ENCODE measurements around the gene ACKR1.

ACKR1 gene

DNA sequence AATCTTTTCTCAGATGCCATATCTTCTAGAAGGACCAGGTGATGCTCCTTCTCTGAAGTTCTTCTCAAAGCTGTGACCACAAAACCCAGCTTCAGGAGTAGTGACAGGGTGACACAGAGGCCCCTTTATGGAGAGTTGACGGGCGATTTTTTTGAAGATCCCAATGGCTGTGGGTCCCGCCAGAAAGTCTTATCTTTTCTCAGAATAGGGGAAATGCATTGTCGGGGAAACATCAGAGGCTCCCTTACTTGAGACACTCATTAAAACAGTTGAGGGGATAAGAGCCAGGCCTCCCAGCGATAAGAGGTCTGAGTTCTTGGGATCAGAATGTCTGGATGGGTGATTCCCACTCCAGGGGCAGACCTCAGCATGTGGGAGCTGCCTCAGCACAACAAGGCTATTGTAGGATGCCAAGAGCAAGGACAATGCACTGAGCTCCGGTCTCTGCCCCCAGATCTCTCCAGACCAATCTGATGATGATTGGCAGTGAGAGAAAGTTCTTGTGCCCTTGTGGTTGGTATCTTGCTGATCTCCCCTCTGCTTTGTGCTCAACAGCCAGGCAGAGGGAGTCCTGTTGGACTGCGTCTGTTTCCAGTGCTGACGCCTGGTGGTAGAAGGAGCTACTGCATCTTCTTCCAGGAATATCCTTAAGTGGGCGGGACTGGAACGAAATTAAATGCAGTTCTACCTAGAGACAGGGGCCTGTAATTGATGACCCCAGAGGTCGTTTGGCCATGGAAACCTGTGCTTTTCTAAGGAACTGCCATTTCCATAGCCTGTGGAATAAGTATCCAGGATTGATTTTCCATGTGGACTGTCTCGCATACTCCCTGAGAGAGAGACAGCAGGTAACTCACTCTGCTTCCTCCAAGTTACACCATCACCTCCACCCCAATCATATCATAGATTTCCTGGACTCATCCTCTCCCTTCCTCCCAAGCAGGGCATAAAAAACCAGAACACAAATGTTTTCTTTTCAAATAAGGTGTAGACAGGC, 6.8 kb upstream of the ACKR1 start:
- peak; percentile 76 for TF ChIP-seq CTCF (IDR thresholded peaks at IDR 0.05; ENCODE audit: control extremely low read depth, extremely low read depth, low read depth, missing control alignments)
- ChIA-PET CTCF (interaction anchor here (0.7 to 7.4 kb wide), 24 partner anchors 9 to 1228 kb away, joined by 3 to 139 read pairs (median 4); no protein-coding TSS in a partner anchor), POLR2A (no interaction called here)
- DNase-seq (ENCODE audit: extremely low spot score) = peak; percentile 59

GRCh38 chr1:159199901-159200300, 4.8 kb upstream of the ACKR1 start:
- CTCF ChIA-PET = interaction anchor here (7.4 kb wide), 1 partner anchor 11 kb away, joined by 139 read pairs; no protein-coding TSS in a partner anchor
- POLR2A ChIA-PET = no interaction called here
- DNase-seq (ENCODE audit: extremely low spot score) = no peak
- TF ChIP-seq CTCF (IDR thresholded peaks at IDR 0.05; ENCODE audit: control extremely low read depth, extremely low read depth, low read depth, missing control alignments) = no peak

DNA sequence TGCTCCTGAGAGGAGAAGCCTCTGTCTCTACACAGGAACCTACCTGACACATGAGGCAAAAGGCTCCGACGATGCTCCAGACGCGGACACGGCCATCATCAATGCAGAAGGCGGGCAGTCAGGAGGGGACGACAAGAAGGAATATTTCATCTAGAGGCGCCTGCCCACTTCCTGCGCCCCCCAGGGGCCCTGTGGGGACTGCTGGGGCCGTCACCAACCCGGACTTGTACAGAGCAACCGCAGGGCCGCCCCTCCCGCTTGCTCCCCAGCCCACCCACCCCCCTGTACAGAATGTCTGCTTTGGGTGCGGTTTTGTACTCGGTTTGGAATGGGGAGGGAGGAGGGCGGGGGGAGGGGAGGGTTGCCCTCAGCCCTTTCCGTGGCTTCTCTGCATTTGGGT, 3.9 kb upstream of the ACKR1 start:
- POLR2A ChIA-PET = no interaction called here

GRCh38 chr1:159201642-159202041, 3.0 kb upstream of the ACKR1 start:
- no peak for TF ChIP-seq CTCF (IDR thresholded peaks at IDR 0.05; ENCODE audit: control extremely low read depth, extremely low read depth, low read depth, missing control alignments)
- CTCF ChIA-PET = interaction anchor here (1.0 to 5.7 kb wide), 3 partner anchors 10 to 42 kb away, joined by 4 to 46 read pairs (median 6); no protein-coding TSS in a partner anchor
- DNase-seq (ENCODE audit: extremely low spot score) = no peak
- POLR2A ChIA-PET = no interaction called here

More for the DNA sequence above, 3.9 kb upstream of the ACKR1 start:
- DNase-seq (ENCODE audit: extremely low spot score) = no peak
- no peak for TF ChIP-seq CTCF (IDR thresholded peaks at IDR 0.05; ENCODE audit: control extremely low read depth, extremely low read depth, low read depth, missing control alignments)
- CTCF ChIA-PET = interaction anchor here (0.7 to 7.4 kb wide), 2 partner anchors 10 to 39 kb away, joined by 3 to 139 read pairs; no protein-coding TSS in a partner anchor

DNA sequence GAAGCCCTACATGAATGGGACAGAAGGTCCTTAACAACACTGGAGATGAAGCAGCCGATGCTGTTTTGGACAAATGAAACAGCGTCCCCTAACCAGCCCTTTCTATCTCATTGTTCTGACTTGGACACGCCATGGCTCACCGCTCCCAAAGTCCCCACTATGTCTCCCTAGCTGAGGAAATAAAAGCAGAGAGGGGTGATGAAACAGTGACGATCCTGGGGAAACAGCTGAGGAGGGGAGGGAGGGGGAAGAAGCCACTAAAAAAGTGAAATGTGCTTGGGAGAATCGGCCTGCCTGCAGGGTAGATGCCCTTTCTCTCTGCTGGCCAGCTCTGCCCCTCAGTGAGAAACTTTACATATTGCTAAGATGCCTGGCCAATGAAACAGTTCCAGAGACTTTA, 1.1 kb upstream of the ACKR1 start:
- TF ChIP-seq CTCF (IDR thresholded peaks at IDR 0.05; ENCODE audit: control extremely low read depth, extremely low read depth, low read depth, missing control alignments) = no peak
- no peak for DNase-seq (ENCODE audit: extremely low spot score)
- ChIA-PET CTCF (interaction anchor here (5.2 to 5.7 kb wide), 2 partner anchors 11 to 43 kb away, joined by 21 to 46 read pairs; no protein-coding TSS in a partner anchor), POLR2A (no interaction called here)

GRCh38 chr1:159205225-159205624, 550 bp downstream of the ACKR1 start:
- CTCF ChIA-PET = interaction anchor here (0.8 to 11.5 kb wide), 5 partner anchors 8 to 73 kb away, joined by 3 to 139 read pairs (median 21); no protein-coding TSS in a partner anchor
- no peak for TF ChIP-seq CTCF (IDR thresholded peaks at IDR 0.05; ENCODE audit: control extremely low read depth, extremely low read depth, low read depth, missing control alignments)
- no peak for DNase-seq (ENCODE audit: extremely low spot score)
- POLR2A ChIA-PET = interaction anchor here (0.6 kb wide), 1 partner anchor 73 kb away, joined by 6 read pairs; no protein-coding TSS in a partner anchor
